ENCODE measurements around the gene IKZF2.

- TF ChIP-seq, protein P1, sequence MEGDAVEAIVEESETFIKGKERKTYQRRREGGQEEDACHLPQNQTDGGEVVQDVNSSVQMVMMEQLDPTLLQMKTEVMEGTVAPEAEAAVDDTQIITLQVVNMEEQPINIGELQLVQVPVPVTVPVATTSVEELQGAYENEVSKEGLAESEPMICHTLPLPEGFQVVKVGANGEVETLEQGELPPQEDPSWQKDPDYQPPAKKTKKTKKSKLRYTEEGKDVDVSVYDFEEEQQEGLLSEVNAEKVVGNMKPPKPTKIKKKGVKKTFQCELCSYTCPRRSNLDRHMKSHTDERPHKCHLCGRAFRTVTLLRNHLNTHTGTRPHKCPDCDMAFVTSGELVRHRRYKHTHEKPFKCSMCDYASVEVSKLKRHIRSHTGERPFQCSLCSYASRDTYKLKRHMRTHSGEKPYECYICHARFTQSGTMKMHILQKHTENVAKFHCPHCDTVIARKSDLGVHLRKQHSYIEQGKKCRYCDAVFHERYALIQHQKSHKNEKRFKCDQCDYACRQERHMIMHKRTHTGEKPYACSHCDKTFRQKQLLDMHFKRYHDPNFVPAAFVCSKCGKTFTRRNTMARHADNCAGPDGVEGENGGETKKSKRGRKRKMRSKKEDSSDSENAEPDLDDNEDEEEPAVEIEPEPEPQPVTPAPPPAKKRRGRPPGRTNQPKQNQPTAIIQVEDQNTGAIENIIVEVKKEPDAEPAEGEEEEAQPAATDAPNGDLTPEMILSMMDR (IDR thresholded peaks at IDR 0.05; ENCODE audit: low read depth, low read length) = no peak
- TF ChIP-seq POLR2A (IDR thresholded peaks at IDR 0.05; ENCODE audit: extremely low read depth, insufficient read length) = no peak
- TF ChIP-seq, protein P2, sequence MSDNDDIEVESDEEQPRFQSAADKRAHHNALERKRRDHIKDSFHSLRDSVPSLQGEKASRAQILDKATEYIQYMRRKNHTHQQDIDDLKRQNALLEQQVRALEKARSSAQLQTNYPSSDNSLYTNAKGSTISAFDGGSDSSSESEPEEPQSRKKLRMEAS (IDR thresholded peaks at IDR 0.05; ENCODE audit: low read depth, low read length) = no peak
Observed at GRCh38 chr2:213089438-213089837, 62.0 kb downstream of the IKZF2 start.
